ENCODE results near the gene SBF2. TPM values are rescaled to one million over a fixed set of nuclear protein-coding genes. Genes with fewer than 3 reads are reported as not detected.

SBF2 gene
- total and polyA plus RNA-seq, 2 of the 13 experiments (the other 11 are each of a cell fraction or from before 2014, with no cell fraction given): 24.0 to 45.8 TPM

GRCh38 chr11:9758637-9759518, 535.1 kb downstream of the SBF2 start (continued):
- TF ChIP-seq ZNF724P (CRISPR knock-in tag; IDR thresholded peaks at IDR 0.05; ENCODE audit: borderline replicate concordance): peak; percentile 18; the same call in 1 of the 2 replicates
- 0 out of 2 replicates have a peak, but pooled peaks have one; percentile 48 for TF ChIP-seq CENPT (CRISPR knock-in tag; IDR thresholded peaks at IDR 0.05; ENCODE audit: low read depth)
- peak; percentile 25; the same call in 1 of the 2 replicates for TF ChIP-seq KDM5B (CRISPR knock-in tag; IDR thresholded peaks at IDR 0.05; ENCODE audit: borderline replicate concordance)
- no peak; the same call in 1 of the 2 replicates for TF ChIP-seq ZNF468 (CRISPR knock-in tag; IDR thresholded peaks at IDR 0.05)
- TF ChIP-seq MAFK (conservative IDR thresholded peaks at IDR 0.05 in 1 of 2, IDR thresholded peaks at IDR 0.05 in 1 of 2; ENCODE audit: low read length in 2 of 2): no peak
- no peak for TF ChIP-seq KLF12 (CRISPR knock-in tag; IDR thresholded peaks at IDR 0.05; ENCODE audit: borderline replicate concordance)
- TF ChIP-seq KDM3A (CRISPR knock-in tag; IDR thresholded peaks at IDR 0.05; ENCODE audit: low read depth): peak; percentile 67; the same call in 1 of the 2 replicates
- no peak; the same call in 1 of the 2 replicates for TF ChIP-seq MED1 (CRISPR knock-in tag; IDR thresholded peaks at IDR 0.05)
- no peak for TF ChIP-seq ZNF326 (CRISPR knock-in tag; IDR thresholded peaks at IDR 0.05; ENCODE audit: borderline replicate concordance)
- no peak for TF ChIP-seq MLLT10 (CRISPR knock-in tag; IDR thresholded peaks at IDR 0.05)
- no peak; the same call in 1 of the 2 replicates for TF ChIP-seq SAFB2 (CRISPR knock-in tag; IDR thresholded peaks at IDR 0.05; ENCODE audit: borderline replicate concordance, low read depth)
- TF ChIP-seq TEAD3 (CRISPR knock-in tag; optimal IDR thresholded peaks at IDR 0.05; ENCODE audit: borderline replicate concordance): peak; percentile 37
- TF ChIP-seq MTA3 (CRISPR knock-in tag; IDR thresholded peaks at IDR 0.05): no peak
- 0 out of 2 replicates have a peak, but pooled peaks have one; percentile 26 for TF ChIP-seq MED13 (CRISPR knock-in tag; IDR thresholded peaks at IDR 0.05)
- no peak for TF ChIP-seq SP140L (CRISPR knock-in tag; IDR thresholded peaks at IDR 0.05; ENCODE audit: borderline replicate concordance)
- TF ChIP-seq, protein P1, sequence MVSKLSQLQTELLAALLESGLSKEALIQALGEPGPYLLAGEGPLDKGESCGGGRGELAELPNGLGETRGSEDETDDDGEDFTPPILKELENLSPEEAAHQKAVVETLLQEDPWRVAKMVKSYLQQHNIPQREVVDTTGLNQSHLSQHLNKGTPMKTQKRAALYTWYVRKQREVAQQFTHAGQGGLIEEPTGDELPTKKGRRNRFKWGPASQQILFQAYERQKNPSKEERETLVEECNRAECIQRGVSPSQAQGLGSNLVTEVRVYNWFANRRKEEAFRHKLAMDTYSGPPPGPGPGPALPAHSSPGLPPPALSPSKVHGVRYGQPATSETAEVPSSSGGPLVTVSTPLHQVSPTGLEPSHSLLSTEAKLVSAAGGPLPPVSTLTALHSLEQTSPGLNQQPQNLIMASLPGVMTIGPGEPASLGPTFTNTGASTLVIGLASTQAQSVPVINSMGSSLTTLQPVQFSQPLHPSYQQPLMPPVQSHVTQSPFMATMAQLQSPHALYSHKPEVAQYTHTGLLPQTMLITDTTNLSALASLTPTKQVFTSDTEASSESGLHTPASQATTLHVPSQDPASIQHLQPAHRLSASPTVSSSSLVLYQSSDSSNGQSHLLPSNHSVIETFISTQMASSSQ (IDR thresholded peaks at IDR 0.05; ENCODE audit: low read depth): no peak
- TF ChIP-seq, protein P1 (CRISPR knock-in tag; IDR thresholded peaks at IDR 0.05; ENCODE audit: borderline replicate concordance): peak; percentile 36; the same call in 1 of the 2 replicates
- peak; percentile 64; the same call in 1 of the 2 replicates for TF ChIP-seq HOMEZ (CRISPR knock-in tag; IDR thresholded peaks at IDR 0.05; ENCODE audit: low read depth)
